GM19193 (cell line): Measurements from ENCODE around the gene BPHL.

ENCODE experiments used
- POLR2A ChIP-seq: IDR thresholded peaks from 4 replicates; pipeline ENCODE4 v1.6.1; 2011; ENCODE audit not compliant: insufficient read depth, insufficient read length; ENCODE audit errors: extremely low read depth

BPHL gene

GRCh38 chr6:3164388-3164787 is 45.9 kb downstream of the BPHL start:
- TF ChIP-seq POLR2A = no peak

- TF ChIP-seq POLR2A = no peak
Observed at GRCh38 chr6:3165631-3166534, 47.4 kb downstream of the BPHL start.

GRCh38 chr6:3175715-3176402 is 57.3 kb downstream of the BPHL start:
- TF ChIP-seq POLR2A = no peak

GRCh38 chr6:3176562-3177355 is 58.2 kb downstream of the BPHL start:
- no peak for TF ChIP-seq POLR2A

- no peak for TF ChIP-seq POLR2A
Observed at GRCh38 chr6:3181105-3181504, 62.6 kb downstream of the BPHL start.

- no peak for TF ChIP-seq POLR2A
Observed at GRCh38 chr6:3183066-3183465, 64.6 kb downstream of the BPHL start.

- TF ChIP-seq POLR2A = no peak
Observed at GRCh38 chr6:3186974-3187382, 68.5 kb downstream of the BPHL start.

GRCh38 chr6:3188262-3188661 is 69.8 kb downstream of the BPHL start:
- no peak for TF ChIP-seq POLR2A

GRCh38 chr6:3190056-3190455 is 71.5 kb downstream of the BPHL start:
- no peak for TF ChIP-seq POLR2A

- no peak for TF ChIP-seq POLR2A
Observed at GRCh38 chr6:3190779-3191178, 72.3 kb downstream of the BPHL start.

- TF ChIP-seq POLR2A = no peak
Observed at GRCh38 chr6:3193102-3193849, 74.8 kb downstream of the BPHL start.

GRCh38 chr6:3194535-3195419 is 76.3 kb downstream of the BPHL start:
- no peak for TF ChIP-seq POLR2A

- no peak for TF ChIP-seq POLR2A
Observed at GRCh38 chr6:3195420-3195694, 76.8 kb downstream of the BPHL start.
